ENCODE measurements around the gene TNFAIP8.

Gene TNFAIP8

DNA sequence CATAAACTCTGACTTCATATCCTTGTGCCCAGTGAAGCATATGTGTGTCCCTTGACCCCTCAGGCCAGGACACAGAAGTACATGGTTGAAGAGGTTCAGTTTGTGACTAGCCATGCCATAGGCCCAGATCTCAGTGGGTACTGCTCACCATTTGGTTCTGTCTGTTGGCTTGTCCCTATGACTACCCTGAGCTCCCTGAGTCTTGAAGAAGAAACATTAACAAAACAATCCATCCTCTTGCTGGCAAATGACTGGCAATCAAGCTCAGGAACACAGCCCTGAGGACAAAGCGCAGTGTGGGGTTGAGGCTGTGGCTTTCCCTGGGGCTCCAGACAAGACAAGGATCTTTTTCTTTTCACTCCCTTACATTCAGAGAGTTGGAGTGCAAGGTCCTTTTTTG is 46.3 kb downstream of the TNFAIP8 start:
- no peak for DNase-seq (ENCODE audit: extremely low read depth, low read depth)
- TF ChIP-seq, protein P1, sequence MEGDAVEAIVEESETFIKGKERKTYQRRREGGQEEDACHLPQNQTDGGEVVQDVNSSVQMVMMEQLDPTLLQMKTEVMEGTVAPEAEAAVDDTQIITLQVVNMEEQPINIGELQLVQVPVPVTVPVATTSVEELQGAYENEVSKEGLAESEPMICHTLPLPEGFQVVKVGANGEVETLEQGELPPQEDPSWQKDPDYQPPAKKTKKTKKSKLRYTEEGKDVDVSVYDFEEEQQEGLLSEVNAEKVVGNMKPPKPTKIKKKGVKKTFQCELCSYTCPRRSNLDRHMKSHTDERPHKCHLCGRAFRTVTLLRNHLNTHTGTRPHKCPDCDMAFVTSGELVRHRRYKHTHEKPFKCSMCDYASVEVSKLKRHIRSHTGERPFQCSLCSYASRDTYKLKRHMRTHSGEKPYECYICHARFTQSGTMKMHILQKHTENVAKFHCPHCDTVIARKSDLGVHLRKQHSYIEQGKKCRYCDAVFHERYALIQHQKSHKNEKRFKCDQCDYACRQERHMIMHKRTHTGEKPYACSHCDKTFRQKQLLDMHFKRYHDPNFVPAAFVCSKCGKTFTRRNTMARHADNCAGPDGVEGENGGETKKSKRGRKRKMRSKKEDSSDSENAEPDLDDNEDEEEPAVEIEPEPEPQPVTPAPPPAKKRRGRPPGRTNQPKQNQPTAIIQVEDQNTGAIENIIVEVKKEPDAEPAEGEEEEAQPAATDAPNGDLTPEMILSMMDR (IDR thresholded peaks at IDR 0.05; ENCODE audit: low read depth, low read length): no peak

DNA sequence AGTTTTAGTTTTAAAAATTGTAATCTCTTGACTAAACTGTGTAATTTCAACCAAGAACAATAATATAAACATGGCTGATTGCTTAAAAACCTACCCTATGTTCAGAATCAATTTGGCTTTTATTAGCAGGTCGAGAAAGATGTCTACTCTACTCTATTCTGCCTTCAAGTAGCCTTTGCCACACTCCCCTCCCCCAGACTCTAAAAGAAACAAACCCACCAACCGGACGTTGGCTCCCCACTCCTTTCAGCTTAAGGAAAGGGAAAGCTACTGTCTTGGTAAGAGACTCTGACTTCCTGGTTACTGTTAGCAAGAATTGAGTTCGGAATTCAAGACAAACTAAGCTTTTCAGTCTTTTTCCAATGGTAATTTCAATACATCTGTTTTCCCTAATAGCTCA is 46.7 kb downstream of the TNFAIP8 start:
- TF ChIP-seq, protein P1 (IDR thresholded peaks at IDR 0.05; ENCODE audit: low read depth, low read length): no peak
- DNase-seq (ENCODE audit: extremely low read depth, low read depth): no peak

DNA sequence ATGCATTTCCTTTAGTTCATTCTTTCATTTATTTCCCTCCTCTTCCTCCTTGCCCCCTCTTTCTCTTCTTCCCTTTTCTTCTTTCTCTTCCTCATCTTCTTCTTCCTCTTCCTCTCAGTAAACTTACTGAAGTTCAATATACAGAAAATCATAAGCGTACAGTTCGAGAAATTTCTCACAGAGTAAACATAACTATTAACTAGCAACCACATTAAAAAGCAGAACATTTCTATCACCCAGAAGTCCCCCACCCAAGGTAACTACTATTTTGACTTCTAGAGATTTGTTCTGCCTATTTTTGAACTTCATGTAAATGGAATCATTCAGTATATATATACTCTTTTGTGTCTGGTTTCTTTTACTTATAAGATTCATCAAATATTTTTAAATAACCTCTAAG is 48.2 kb downstream of the TNFAIP8 start:
- TF ChIP-seq, protein P1 (IDR thresholded peaks at IDR 0.05; ENCODE audit: low read depth, low read length): no peak
- DNase-seq (ENCODE audit: extremely low read depth, low read depth): no peak

DNA sequence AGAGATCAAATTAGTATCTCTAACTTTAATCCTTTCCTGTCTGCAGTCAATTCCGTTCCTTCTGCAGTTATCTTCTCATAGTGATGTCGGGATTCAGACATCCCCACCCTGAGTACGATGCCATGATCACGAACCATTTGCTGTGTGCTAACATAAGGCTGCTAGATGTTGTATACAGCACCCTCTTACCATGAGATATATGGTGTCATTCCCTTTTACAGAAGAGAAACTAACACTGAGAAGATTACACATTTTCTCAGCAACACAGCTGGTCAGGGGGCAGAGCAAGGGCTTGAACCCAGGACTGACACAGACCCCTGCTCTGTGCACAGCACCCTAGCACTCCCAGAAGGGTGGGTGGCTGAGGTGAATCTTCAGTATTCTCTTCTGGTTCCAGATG is 49.6 kb downstream of the TNFAIP8 start:
- TF ChIP-seq, protein P1 (IDR thresholded peaks at IDR 0.05; ENCODE audit: low read depth, low read length): no peak
- no peak for DNase-seq (ENCODE audit: extremely low read depth, low read depth)

DNA sequence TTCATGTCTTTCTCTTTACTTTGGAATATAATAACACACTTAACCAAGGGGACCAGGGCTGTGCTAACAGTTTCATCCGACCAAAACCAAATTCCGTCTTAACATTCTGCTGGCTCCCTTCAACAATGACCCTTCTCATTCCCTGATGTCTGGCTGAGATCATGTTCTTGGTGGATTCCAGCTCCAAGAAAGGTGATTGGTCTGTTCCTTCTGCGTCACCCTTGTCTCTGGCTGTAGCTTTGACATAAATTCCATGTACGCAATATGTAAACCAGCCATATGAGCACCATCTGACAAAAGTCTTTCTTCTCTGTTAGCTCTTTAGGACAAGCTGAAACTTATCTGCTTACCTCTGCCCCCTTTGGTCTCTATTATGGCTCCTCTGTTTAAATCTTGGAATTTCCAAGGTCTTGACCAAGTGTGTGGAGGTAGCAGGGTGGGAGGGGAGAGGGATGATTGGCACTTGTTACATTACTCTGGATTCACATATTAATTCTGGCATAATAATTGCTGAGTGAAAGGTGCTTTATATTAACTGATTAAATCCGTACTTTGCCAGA is 50.8 kb downstream of the TNFAIP8 start:
- DNase-seq (ENCODE audit: extremely low read depth, low read depth): no peak
- TF ChIP-seq, protein P1 (IDR thresholded peaks at IDR 0.05; ENCODE audit: low read depth, low read length): no peak

DNA sequence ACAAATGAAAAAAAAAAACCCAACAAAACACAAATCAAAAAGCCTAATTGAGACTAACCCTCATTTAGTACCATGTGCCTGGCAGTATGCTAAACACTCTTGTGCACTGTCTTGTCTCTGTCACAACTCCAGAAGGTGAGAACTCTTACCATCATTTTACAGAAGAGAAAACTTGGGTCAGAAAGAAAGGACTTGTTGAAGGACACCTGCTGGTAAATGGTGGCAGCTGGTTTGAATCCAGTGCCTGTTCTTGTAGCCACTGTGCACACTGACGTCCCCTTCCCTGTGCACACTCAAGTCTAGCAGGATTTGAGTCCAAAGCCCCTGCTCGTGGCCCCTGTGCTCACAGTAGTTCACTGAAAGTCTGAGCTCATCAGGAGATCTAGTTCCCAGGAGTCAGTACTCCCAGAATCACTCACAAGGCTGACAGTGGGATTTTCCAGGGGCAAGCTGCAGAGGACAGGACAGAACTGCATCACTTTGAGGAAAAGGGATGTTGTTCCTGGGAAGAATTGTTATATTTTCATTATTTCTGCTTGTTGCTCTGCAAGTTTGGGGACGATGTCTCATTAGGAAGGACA is 53.5 kb downstream of the TNFAIP8 start:
- TF ChIP-seq, protein P1 (IDR thresholded peaks at IDR 0.05; ENCODE audit: low read depth, low read length): no peak
- no peak for DNase-seq (ENCODE audit: extremely low read depth, low read depth)

DNA sequence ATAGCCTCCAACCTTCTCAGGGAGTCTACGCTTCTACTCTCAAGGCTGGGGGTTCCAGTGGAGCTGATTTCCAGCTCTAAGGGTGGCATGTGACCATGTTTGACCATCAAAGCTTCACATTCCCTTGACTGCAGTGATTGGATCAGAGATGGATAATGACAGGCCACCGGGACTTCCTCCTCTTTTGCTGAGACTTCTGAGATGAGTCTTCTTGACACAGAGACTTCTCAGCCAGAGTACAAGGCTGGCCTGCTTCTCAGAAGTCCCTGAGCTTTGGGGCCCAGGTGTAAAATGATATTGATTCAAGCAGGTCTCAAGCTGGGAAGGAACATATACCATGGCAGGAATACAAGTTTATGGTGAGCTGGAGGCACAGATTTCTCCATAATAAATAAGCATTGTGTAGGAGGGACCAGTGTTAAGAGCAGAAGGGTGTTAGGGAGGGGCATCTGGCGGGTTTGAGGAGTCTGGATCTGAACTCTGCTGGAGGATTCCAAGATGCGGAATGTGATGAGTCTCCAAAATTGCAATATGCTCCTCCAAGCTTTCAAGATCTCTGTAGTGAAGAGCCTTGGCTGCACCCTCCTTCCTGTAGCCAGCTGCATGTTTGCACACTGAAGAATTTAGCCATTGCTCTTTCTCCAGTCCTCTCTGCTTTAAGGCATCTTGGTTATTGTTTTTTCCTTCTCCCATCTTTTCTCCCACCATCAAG is 54.8 kb downstream of the TNFAIP8 start:
- no peak for DNase-seq (ENCODE audit: extremely low read depth, low read depth)

More for the DNA sequence above, 54.8 kb downstream of the TNFAIP8 start:
- TF ChIP-seq, protein P1 (IDR thresholded peaks at IDR 0.05; ENCODE audit: low read depth, low read length): no peak

All from AG09319 (cell line).